ENCODE data around the gene FAM168A. TPM values are rescaled to one million over a fixed set of nuclear protein-coding genes. Genes with fewer than 3 reads are reported as not detected.

The FAM168A gene
- total and polyA plus RNA-seq, 10 of the 15 experiments (the other 5 are each of a cell fraction or from before 2014, with no cell fraction given) = 1.7 to 20.0 (median 10.0) TPM

DNA sequence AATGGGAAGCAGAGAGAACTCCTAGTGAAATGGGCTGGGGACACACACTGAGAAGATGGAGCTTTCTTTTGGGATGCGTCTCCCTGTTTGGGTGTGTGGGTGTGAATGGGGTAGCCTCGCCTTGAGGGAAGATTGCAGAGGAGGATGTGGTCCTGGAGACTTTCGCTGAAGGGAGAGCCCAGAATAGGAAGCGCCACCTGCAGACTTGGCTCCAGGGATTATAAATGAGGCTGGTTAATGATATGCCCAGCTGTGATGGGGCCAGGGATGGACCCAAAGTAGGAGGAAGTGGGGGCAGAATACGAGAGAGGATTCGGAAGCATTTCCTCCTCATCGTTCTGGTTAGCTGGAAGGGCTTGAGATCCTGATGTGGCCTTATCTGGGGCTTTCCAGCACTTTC is 208.0 kb downstream of the FAM168A start:
- CTCF ChIA-PET = interaction anchor here (1.1 to 25.6 kb wide), 2 partner anchors 11 to 36 kb away, joined by 4 to 400 read pairs; no protein-coding TSS in a partner anchor
- Histone ChIP-seq H2AFZ (ENCODE audit: control insufficient read depth, low read depth, low read length) (no peak overlapping the region), H3K79me2 (ENCODE audit: control insufficient read depth, insufficient read depth, low read length) (peaks cover 58% of the 10 kb centered on the region), H4K20me1 (ENCODE audit: control insufficient read depth, insufficient read depth) (no peaks in the 10 kb centered on the region), H3K4me1 (ENCODE audit: control insufficient read depth, insufficient read depth, low read length) (peaks cover 40% of the 10 kb centered on the region), H3K9me3 (replicated peaks; ENCODE audit: control insufficient read depth, insufficient read depth, low read length) (no peaks in the 10 kb centered on the region), H3K4me2 (ENCODE audit: control insufficient read depth, insufficient read depth) (no peak overlapping the region), H3K36me3 (ENCODE audit: control insufficient read depth in 2 of 2, insufficient read depth in 2 of 2, low read length in 1 of 2) (peaks cover 17 to 56% of the 10 kb centered on the region in 2 experiments), H3K27ac (ENCODE audit: control insufficient read depth, insufficient read depth) (no peak overlapping the region), H3K27me3 (replicated peaks in 1 of 2; ENCODE audit: control insufficient read depth in 2 of 2, insufficient read depth in 2 of 2, low read length in 1 of 2) (no peaks in the 10 kb centered on the region), H3K4me3 (no peak overlapping the region), H3K9ac (ENCODE audit: control insufficient read depth, insufficient read depth, low read length) (no peak overlapping the region)
- TF ChIP-seq RAD51 (IDR thresholded peaks at IDR 0.05) (no peak), LARP7 (IDR thresholded peaks at IDR 0.05) (no peak), SMAD5 (IDR thresholded peaks at IDR 0.05; ENCODE audit: low read depth) (no peak), RCOR1 (conservative IDR thresholded peaks at IDR 0.05; ENCODE audit: low read depth, low read length) (no peak), GABPA (IDR thresholded peaks at IDR 0.05; ENCODE audit: low read depth) (no peak)
- 92% methylated on average over 7 of the region's 7 CpGs for WGBS (ENCODE audit: insufficient coverage, insufficient replicate concordance, low lambda C conversion rate, missing lambda C conversion rate)
- no TSS peak for BruUV-seq (replicated peaks)
- DNase-seq (ENCODE audit: low read depth, low spot score) = no peak
- no peak for FAIRE-seq
- POLR2A ChIA-PET = interaction anchor here (2.2 kb wide), 1 partner anchor 11 kb away, joined by 9 read pairs; no protein-coding TSS in a partner anchor
- SMC1A ChIA-PET (ENCODE audit: uncharacterized antibody, unreplicated experiment) = interaction anchor here (1.0 to 1.3 kb wide), 2 partner anchors 39 to 271 kb away, joined by 3 read pairs; no protein-coding TSS in a partner anchor
- in situ Hi-C loops (cut with MboI) (no loop called here), intact Hi-C loops (cut with micrococcal nuclease; ENCODE audit: unreplicated experiment) (no loop called here)
- RAD21 ChIA-PET (ENCODE audit: unreplicated experiment) = no interaction called here
- no peak for ATAC-seq

DNA sequence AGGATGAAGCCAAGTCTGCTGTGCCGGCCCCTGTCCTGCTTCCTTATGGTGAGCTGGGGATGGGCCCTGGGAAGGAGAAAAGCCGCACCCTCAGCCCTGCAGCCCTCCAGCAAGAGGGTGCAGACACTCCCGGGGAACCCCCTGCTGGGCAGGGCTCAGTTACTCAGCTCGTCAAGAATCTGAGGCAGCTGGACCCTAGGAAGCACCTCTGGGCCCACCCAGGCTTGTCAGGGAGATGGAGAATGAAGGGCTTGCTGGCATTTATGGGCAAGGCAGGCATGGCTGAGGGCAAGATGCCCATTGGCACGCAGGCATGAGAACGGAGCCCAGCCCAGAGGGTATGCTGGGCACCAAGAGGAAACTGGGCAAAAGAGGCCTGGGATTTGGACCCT is 208.8 kb downstream of the FAM168A start:
- Histone ChIP-seq H3K36me3 (ENCODE audit: control insufficient read depth in 2 of 2, insufficient read depth in 2 of 2, low read length in 1 of 2) (peaks cover 9 to 48% of the 10 kb centered on the region in 2 experiments), H3K4me1 (ENCODE audit: control insufficient read depth, insufficient read depth, low read length) (peaks cover 48% of the 10 kb centered on the region), H2AFZ (ENCODE audit: control insufficient read depth, low read depth, low read length) (no peak overlapping the region), H3K9ac (ENCODE audit: control insufficient read depth, insufficient read depth, low read length) (no peak overlapping the region), H4K20me1 (ENCODE audit: control insufficient read depth, insufficient read depth) (no peaks in the 10 kb centered on the region), H3K9me3 (replicated peaks; ENCODE audit: control insufficient read depth, insufficient read depth, low read length) (no peaks in the 10 kb centered on the region), H3K4me2 (ENCODE audit: control insufficient read depth, insufficient read depth) (no peak overlapping the region), H3K27me3 (replicated peaks in 1 of 2; ENCODE audit: control insufficient read depth in 2 of 2, insufficient read depth in 2 of 2, low read length in 1 of 2) (no peaks in the 10 kb centered on the region), H3K27ac (ENCODE audit: control insufficient read depth, insufficient read depth) (peak overlapping the region; percentile 95; the same call in 1 of the 2 replicates), H3K4me3 (no peak overlapping the region), H3K79me2 (ENCODE audit: control insufficient read depth, insufficient read depth, low read length) (peaks cover 66% of the 10 kb centered on the region)
- ChIA-PET SMC1A (ENCODE audit: uncharacterized antibody, unreplicated experiment) (interaction anchor here (0.7 to 1.5 kb wide), 4 partner anchors 10 to 272 kb away, joined by 3 to 4 read pairs (median 3); no protein-coding TSS in a partner anchor), CTCF (interaction anchor here (0.9 to 25.6 kb wide), 4 partner anchors 10 to 35 kb away, joined by 3 to 400 read pairs (median 4); no protein-coding TSS in a partner anchor), RAD21 (ENCODE audit: unreplicated experiment) (no interaction called here), POLR2A (interaction anchor here (2.2 kb wide), 1 partner anchor 10 kb away, joined by 9 read pairs; no protein-coding TSS in a partner anchor)
- whole genome bisulfite sequencing (ENCODE audit: insufficient coverage, insufficient replicate concordance, low lambda C conversion rate, missing lambda C conversion rate) = 87% methylated on average over 6 of the region's 6 CpGs
- DNase-seq (ENCODE audit: low read depth, low spot score) (no peak), FAIRE-seq (no peak), ATAC-seq (no peak)
- in situ Hi-C loops (cut with MboI) (no loop called here), intact Hi-C loops (cut with micrococcal nuclease; ENCODE audit: unreplicated experiment) (no loop called here)
- BruUV-seq (replicated peaks) = no TSS peak
- peak; percentile 60; the same call in 1 of the 2 replicates for TF ChIP-seq POLR2AphosphoS5 (IDR thresholded peaks at IDR 0.05; ENCODE audit: low read length)
- no peak for TF ChIP-seq CBFB (IDR thresholded peaks at IDR 0.05; ENCODE audit: low read depth)
